ENCODE data around the gene MARK3.

The MARK3 gene

DNA sequence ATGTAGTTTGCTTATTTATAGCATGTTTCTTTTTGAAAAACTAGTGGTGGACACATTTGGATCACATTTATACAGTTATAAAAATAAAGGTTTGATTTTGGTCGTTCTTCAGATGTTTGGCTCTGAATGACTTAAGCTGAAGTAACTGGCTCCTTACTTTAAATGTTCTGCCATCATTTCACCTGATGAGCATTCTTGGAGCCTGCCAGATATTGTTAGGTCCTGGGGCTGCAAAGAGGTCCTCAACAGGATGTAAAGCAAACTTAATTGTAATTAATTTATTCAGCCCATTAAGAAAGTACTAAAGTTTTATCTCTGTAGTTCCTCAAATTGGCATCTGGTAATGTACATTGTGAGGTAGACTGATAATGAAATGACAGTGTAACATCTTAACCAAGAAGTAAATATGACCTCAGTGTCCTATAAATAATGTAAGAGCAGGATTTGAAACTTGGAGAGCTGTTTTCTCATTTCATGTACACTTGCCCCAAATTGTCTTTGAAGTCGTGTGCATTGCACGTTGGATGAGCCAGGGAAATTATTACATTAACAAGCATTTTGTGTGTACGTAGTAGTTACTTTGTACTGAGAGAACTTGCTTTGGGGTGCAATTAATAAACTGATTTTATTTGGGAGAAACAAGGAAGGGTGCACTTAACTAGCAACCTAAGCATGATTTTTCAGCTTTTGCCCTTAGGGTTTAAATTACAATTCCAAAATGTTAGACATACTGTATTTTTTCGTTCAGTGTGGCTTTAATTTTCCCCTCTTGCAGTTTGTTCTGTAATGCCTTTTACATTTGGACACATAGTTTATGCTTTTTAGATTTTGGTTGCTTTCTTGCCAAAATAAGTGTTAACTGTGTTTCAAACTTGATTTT, 43.7 kb upstream of the MARK3 start:
- TF ChIP-seq, protein P1, sequence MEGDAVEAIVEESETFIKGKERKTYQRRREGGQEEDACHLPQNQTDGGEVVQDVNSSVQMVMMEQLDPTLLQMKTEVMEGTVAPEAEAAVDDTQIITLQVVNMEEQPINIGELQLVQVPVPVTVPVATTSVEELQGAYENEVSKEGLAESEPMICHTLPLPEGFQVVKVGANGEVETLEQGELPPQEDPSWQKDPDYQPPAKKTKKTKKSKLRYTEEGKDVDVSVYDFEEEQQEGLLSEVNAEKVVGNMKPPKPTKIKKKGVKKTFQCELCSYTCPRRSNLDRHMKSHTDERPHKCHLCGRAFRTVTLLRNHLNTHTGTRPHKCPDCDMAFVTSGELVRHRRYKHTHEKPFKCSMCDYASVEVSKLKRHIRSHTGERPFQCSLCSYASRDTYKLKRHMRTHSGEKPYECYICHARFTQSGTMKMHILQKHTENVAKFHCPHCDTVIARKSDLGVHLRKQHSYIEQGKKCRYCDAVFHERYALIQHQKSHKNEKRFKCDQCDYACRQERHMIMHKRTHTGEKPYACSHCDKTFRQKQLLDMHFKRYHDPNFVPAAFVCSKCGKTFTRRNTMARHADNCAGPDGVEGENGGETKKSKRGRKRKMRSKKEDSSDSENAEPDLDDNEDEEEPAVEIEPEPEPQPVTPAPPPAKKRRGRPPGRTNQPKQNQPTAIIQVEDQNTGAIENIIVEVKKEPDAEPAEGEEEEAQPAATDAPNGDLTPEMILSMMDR (IDR thresholded peaks at IDR 0.05): no peak
- Histone ChIP-seq H3K4me3 (no peak overlapping the region), H3K4me1 (peaks cover 0 to 8% (median 1%) of the 10 kb centered on the region in 4 donors), H3K27me3 (no peaks in the 10 kb centered on the region), H3K36me3 (peaks cover 82 to 87% (median 84%) of the 10 kb centered on the region in 3 donors), H3K9me3 (no peaks in the 10 kb centered on the region), H3K27ac (no peak overlapping the region)
- intact Hi-C loops (cut with DNase I; ENCODE audit: low total_unique reads): no loop called here
- DNase-seq: no peak

- intact Hi-C loops (cut with DNase I; ENCODE audit: low total_unique reads): no loop called here
- Histone ChIP-seq H3K36me3 (peaks cover 64 to 69% (median 65%) of the 10 kb centered on the region in 3 donors), H3K4me1 (no peaks in the 10 kb centered on the region), H3K27ac (no peak overlapping the region), H3K27me3 (no peaks in the 10 kb centered on the region), H3K9me3 (no peaks in the 10 kb centered on the region), H3K4me3 (no peak overlapping the region)
- TF ChIP-seq, protein P1 (IDR thresholded peaks at IDR 0.05): no peak
- DNase-seq: no peak
These were observed 41.9 kb upstream of the MARK3 start for GRCh38 chr14:103343164-103343879.

DNA sequence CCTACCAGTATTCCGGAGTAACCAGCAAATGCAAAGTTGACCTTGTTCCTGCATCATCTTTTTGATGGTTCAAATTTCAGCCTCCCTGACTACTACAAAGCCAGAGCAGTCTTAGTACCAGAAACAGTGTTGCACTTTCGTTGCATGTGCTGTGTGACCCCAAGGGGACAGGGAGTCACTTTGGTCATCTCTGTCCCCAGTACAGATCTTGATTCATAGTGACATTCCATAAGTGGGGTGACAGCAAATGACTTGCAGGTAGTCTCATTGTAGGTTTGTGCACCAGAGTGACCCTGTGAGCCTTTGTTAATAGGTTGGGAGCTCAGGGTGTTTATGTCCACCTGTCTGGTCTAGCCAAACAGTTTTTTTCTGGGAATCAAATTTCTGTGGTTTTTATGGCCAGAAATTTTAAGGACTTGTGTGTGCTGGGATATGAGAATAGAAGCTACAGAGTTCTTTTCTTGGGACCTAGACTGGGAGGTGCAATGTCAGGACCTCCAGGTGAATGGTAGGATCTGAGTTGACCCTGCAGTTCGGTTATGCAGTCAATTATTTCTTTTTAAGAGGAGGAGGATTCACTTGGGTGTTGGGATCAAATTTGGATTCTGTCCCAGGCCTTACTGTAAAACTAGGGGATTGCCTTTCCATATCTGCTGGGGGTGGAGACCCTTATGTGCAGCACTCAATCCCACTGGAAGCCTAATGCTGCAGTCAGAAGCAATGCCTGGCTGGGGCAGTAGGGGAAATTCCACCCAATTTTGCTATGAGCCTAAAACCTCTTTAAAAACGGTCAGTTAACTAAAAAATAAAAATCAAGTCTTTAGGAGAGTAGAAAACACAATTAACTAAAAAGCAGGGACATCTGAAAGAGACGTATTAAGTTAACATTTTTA, 41.1 kb upstream of the MARK3 start:
- no peaks in the 10 kb centered on the region for H3K27me3 ChIP-seq
- no peak overlapping the region for H3K27ac ChIP-seq
- TF ChIP-seq, protein P1 (IDR thresholded peaks at IDR 0.05): no peak
- H3K4me1 ChIP-seq: no peaks in the 10 kb centered on the region
- DNase-seq: no peak
- intact Hi-C loops (cut with DNase I; ENCODE audit: low total_unique reads): no loop called here
- H3K36me3 ChIP-seq: peaks cover 56 to 61% (median 57%) of the 10 kb centered on the region in 3 donors
- no peaks in the 10 kb centered on the region for H3K9me3 ChIP-seq
- H3K4me3 ChIP-seq: no peak overlapping the region

- H3K4me1 ChIP-seq: no peaks in the 10 kb centered on the region
- peaks cover 34 to 39% (median 36%) of the 10 kb centered on the region in 3 donors for H3K36me3 ChIP-seq
- H3K27me3 ChIP-seq: no peaks in the 10 kb centered on the region
- intact Hi-C loops (cut with DNase I; ENCODE audit: low total_unique reads): no loop called here
- no peak for DNase-seq
- H3K27ac ChIP-seq: peak overlapping the region in 1 of 2 donors; percentile 24
- no peak overlapping the region for H3K4me3 ChIP-seq
- TF ChIP-seq, protein P1 (IDR thresholded peaks at IDR 0.05): no peak
- no peaks in the 10 kb centered on the region for H3K9me3 ChIP-seq
These were observed 38.9 kb upstream of the MARK3 start for GRCh38 chr14:103346286-103346685.

- intact Hi-C loops (cut with DNase I; ENCODE audit: low total_unique reads): no loop called here
- H3K4me3 ChIP-seq: no peak overlapping the region
- no peaks in the 10 kb centered on the region for H3K4me1 ChIP-seq
- DNase-seq: no peak
- H3K36me3 ChIP-seq: peaks cover 25 to 30% (median 26%) of the 10 kb centered on the region in 3 donors
- no peaks in the 10 kb centered on the region for H3K27me3 ChIP-seq
- no peak overlapping the region for H3K27ac ChIP-seq
- no peaks in the 10 kb centered on the region for H3K9me3 ChIP-seq
- TF ChIP-seq, protein P1 (IDR thresholded peaks at IDR 0.05): no peak
These were observed 38.0 kb upstream of the MARK3 start for GRCh38 chr14:103347091-103347815.
